Renal cortical epithelial cell (primary cell): Measurements from ENCODE around the gene F5. TPM values are rescaled to one million over a fixed set of nuclear protein-coding genes. Genes with fewer than 3 reads are reported as not detected.
"Not testable (repeated sequence)": the region's sequence is repeated elsewhere in the genome, so short reads cannot be mapped to it uniquely, and the experiment has no call there.

Source experiments
- DNase-seq: peaks from one replicate; pipeline ENCODE4 v3.0.0-alpha.2; 2011; ENCODE audit warnings: low read depth
- total RNA-seq: library from RNA; depleted of rRNA; stranded (reverse); fragments of >200 nt; gene quantifications from 2 replicates; pipeline ENCODE4 v1.2.3, GENCODE V29; 2014

Gene F5
- total RNA-seq, 1 donor from 2014 or later: 0.05 TPM

- DNase-seq: peak; percentile 76
These were observed 39.9 kb downstream of the F5 start for GRCh38 chr1:169546087-169546995.

- no peak for DNase-seq
These were observed 40.8 kb downstream of the F5 start for GRCh38 chr1:169545472-169545871.

GRCh38 chr1:169538998-169539871, 47.0 kb downstream of the F5 start:
- DNase-seq: peak; percentile 89

GRCh38 chr1:169534653-169535052, 51.6 kb downstream of the F5 start:
- no peak for DNase-seq

- DNase-seq: not testable (repeated sequence)
These were observed 52.6 kb downstream of the F5 start for GRCh38 chr1:169533528-169534190.

- no peak for DNase-seq
These were observed 55.8 kb downstream of the F5 start for GRCh38 chr1:169530448-169530847.

GRCh38 chr1:169529068-169529642, 57.1 kb downstream of the F5 start:
- DNase-seq: peak; percentile 78

GRCh38 chr1:169528215-169529067, 57.8 kb downstream of the F5 start:
- DNase-seq: no peak

- DNase-seq: peak; percentile 29
These were observed 58.6 kb downstream of the F5 start for GRCh38 chr1:169527451-169528214.

GRCh38 chr1:169527001-169527400, 59.3 kb downstream of the F5 start:
- no peak for DNase-seq

- DNase-seq: no peak
These were observed 60.0 kb downstream of the F5 start for GRCh38 chr1:169526120-169526832.

GRCh38 chr1:169525391-169525790, 60.9 kb downstream of the F5 start:
- DNase-seq: peak; percentile 35

GRCh38 chr1:169523904-169524303, 62.4 kb downstream of the F5 start:
- no peak for DNase-seq

- no peak for DNase-seq
These were observed 65.1 kb downstream of the F5 start for GRCh38 chr1:169521226-169521625.

- no peak for DNase-seq
These were observed 68.6 kb downstream of the F5 start for GRCh38 chr1:169517558-169518186.

- no peak for DNase-seq
These were observed 70.6 kb downstream of the F5 start for GRCh38 chr1:169515641-169516040.

- DNase-seq: no peak
These were observed 71.6 kb downstream of the F5 start for GRCh38 chr1:169514566-169515270.

- no peak for DNase-seq
These were observed 73.1 kb downstream of the F5 start for GRCh38 chr1:169513208-169513607.
